Left ventricle myocardium inferior (tissue), 1 donor: Measurements from ENCODE around the gene CELSR2. TPM values are rescaled to one million over a fixed set of nuclear protein-coding genes. Genes with fewer than 3 reads are reported as not detected.

Experiments used
- DNase-seq: peaks from one replicate; pipeline ENCODE4 v3.0.0-alpha.2; 2020
- H3K27ac ChIP-seq: fragments of 200-600 bp; replicated peaks from 2 replicates; pipeline ENCODE4 v1.8.0; 2021
- H3K27me3 ChIP-seq: fragments of 200-600 bp; 2 replicates; pipeline ENCODE4 v1.8.0; 2021; ENCODE audit warnings: low read depth
- H3K36me3 ChIP-seq: fragments of 200-600 bp; 2 replicates; pipeline ENCODE4 v1.8.0; 2021
- H3K4me1 ChIP-seq: fragments of 200-600 bp; 2 replicates; pipeline ENCODE4 v1.8.0; 2021
- H3K4me3 ChIP-seq: fragments of 200-600 bp; 2 replicates; pipeline ENCODE4 v1.8.0; 2021; ENCODE audit warnings: mild to moderate bottlenecking, moderate library complexity
- H3K9me3 ChIP-seq: fragments of 200-600 bp; replicated peaks from 2 replicates; pipeline ENCODE4 v1.8.0; 2021
- CTCF ChIP-seq: fragments of 200-600 bp; IDR thresholded peaks from 2 replicates; pipeline ENCODE4 v1.8.0; 2021; ENCODE audit warnings: antibody characterized with exemption, mild to moderate bottlenecking, borderline replicate concordance
- intact Hi-C: fragments of 100-400 bp; cut with micrococcal nuclease; formaldehyde crosslinking; loops from one replicate; pipeline ENCODE4 v1.11.0; 2022
- total RNA-seq: library from RNA; stranded (reverse); fragmentation: NEBNext Ultra II Directional; extraction: Animal tissue kit (Norgen Biotek cat#: 25700); gene quantifications from one replicate; pipeline ENCODE4 v1.2.1, GENCODE V29; 2021
- donor health status: DM: no; HTN: yes; CAD: no; lungs with severe emphysema.

CELSR2 gene
- total RNA-seq, 1 donor from 2014 or later: 4.2 TPM

DNA sequence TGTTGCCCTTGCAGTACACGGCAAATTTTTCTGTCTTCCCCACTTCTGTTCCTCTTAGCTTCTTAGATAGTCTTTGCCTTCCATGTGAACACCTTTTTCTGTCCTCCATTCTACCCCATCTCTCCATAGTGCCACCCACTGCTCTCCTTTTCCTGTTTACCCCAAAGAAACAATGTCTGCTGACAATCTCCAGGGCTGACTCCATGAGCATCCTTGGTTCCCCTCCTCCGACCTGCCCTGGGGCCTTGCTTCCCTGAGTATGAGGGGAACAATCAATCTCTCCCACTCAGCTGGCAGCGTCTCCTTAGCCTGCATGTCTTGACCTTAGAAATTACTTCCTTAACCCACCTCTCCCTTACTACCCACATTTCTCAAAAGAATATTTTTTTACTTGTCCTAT is 69.8 kb downstream of the CELSR2 start:
- Histone ChIP-seq H3K4me1 (no peaks in the 10 kb centered on the region), H3K27me3 (no peaks in the 10 kb centered on the region), H3K36me3 (peaks cover 99% of the 10 kb centered on the region), H3K4me3 (no peak overlapping the region), H3K9me3 (no peaks in the 10 kb centered on the region), H3K27ac (no peak overlapping the region)
- intact Hi-C loops: no loop called here
- no peak for TF ChIP-seq CTCF
- no peak for DNase-seq

DNA sequence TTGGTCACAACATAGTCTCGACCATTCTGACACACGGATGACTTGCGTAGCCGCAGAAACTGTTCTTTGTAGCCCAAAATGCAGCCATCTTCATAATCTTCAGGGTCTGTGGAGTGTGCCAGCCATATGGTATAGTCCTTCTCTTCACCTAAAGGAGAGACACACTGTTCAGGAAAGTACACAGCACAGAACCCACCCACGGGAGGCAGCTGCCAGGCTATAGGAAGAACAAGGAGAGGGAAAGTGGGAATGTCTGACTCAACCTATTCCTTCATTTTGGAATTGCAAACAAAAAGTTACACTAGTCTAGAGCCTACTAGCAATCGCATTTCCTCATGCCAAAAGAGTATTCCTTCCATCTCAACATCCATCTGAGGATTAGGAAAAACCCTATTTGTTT is 73.6 kb downstream of the CELSR2 start:
- no peak for DNase-seq
- no peak overlapping the region for H3K4me3 ChIP-seq
- H3K27me3 ChIP-seq: no peaks in the 10 kb centered on the region
- H3K36me3 ChIP-seq: peaks cover 96% of the 10 kb centered on the region
- no peak overlapping the region for H3K27ac ChIP-seq
- no peaks in the 10 kb centered on the region for H3K9me3 ChIP-seq
- TF ChIP-seq CTCF: no peak
- intact Hi-C loops: no loop called here
- H3K4me1 ChIP-seq: no peaks in the 10 kb centered on the region

Other genes starting within 250 kb of the CELSR2 start
- gene WDR47, start 207.4 kb upstream of the CELSR2 start, total RNA-seq: 20.0 TPM
- gene TAF13, start 173.5 kb upstream of the CELSR2 start, total RNA-seq: 71.6 TPM
- 30.3 TPM for gene TMEM167B, start 158.8 kb upstream of the CELSR2 start, total RNA-seq
- 0.19 TPM for gene ELAPOR1, start 135.4 kb upstream of the CELSR2 start, total RNA-seq
- 92.0 TPM for gene SARS1, start 35.6 kb upstream of the CELSR2 start, total RNA-seq
- 0.80 TPM for gene PSRC1, start 33.6 kb downstream of the CELSR2 start, total RNA-seq
- 0.22 TPM for gene MYBPHL, start 57.5 kb downstream of the CELSR2 start, total RNA-seq
- 146 TPM for gene SORT1, start 148.4 kb downstream of the CELSR2 start, total RNA-seq
- gene PSMA5, start 176.9 kb downstream of the CELSR2 start, total RNA-seq: 49.9 TPM
- 25.3 TPM for gene SYPL2, start 217.0 kb downstream of the CELSR2 start, total RNA-seq
- gene ATXN7L2, start 234.4 kb downstream of the CELSR2 start, total RNA-seq: 2.1 TPM
- 4.6 TPM for gene CYB561D1, start 244.6 kb downstream of the CELSR2 start, total RNA-seq